ENCODE results near the gene PTPRR.

GRCh38 chr12:70835948-70836347 is 84.6 kb downstream of the PTPRR start:
- TF ChIP-seq CTCF (conservative IDR thresholded peaks at IDR 0.05; ENCODE audit: low read length): no peak
- TF ChIP-seq EZH2phosphoT487 (IDR thresholded peaks at IDR 0.05; ENCODE audit: borderline replicate concordance, low read depth, low read length): no peak
